GM19452 (cell line): ENCODE results near the gene KRT86.
"Not testable (repeated sequence)": the region's sequence is repeated elsewhere in the genome, so short reads cannot be mapped to it uniquely, and the experiment has no call there.

Source experiments
- ATAC-seq: cut with Tn5 transposase; IDR thresholded peaks from one replicate; pipeline ENCODE4 v1.9.1; 2021; ENCODE audit not compliant: unreplicated experiment

The KRT86 gene

GRCh38 chr12:52290483-52291134 is 16.2 kb downstream of the KRT86 start:
- ATAC-seq = not testable (repeated sequence)

- no peak for ATAC-seq
These were observed 17.0 kb downstream of the KRT86 start, which contains the start of gene KRT81 for GRCh38 chr12:52291267-52291935. TSS of gene KRT81 (minus strand) at chr12:52291534. CDS start at chr12:52291465, 69 bp downstream.

GRCh38 chr12:52293926-52294325 is 19.5 kb downstream of the KRT86 start:
- ATAC-seq = no peak

GRCh38 chr12:52294803-52295202 is 20.4 kb downstream of the KRT86 start:
- no peak for ATAC-seq

- ATAC-seq = no peak
These were observed 21.2 kb downstream of the KRT86 start for GRCh38 chr12:52295663-52296062.

GRCh38 chr12:52296572-52297215 is 22.2 kb downstream of the KRT86 start:
- no peak for ATAC-seq

- ATAC-seq = no peak
These were observed 24.3 kb downstream of the KRT86 start for GRCh38 chr12:52298677-52299190.

- no peak for ATAC-seq
These were observed 26.6 kb downstream of the KRT86 start for GRCh38 chr12:52300796-52301691.

- not testable (repeated sequence) for ATAC-seq
These were observed 27.3 kb downstream of the KRT86 start for GRCh38 chr12:52301721-52302120.

GRCh38 chr12:52302242-52302914 is 27.9 kb downstream of the KRT86 start:
- not testable (repeated sequence) for ATAC-seq

- ATAC-seq = peak; percentile 90
These were observed 30.5 kb downstream of the KRT86 start for GRCh38 chr12:52304941-52305411.

- no peak for ATAC-seq
These were observed 31.7 kb downstream of the KRT86 start for GRCh38 chr12:52305921-52306705.

- ATAC-seq = no peak
These were observed 32.3 kb downstream of the KRT86 start for GRCh38 chr12:52306731-52307130.

- no peak for ATAC-seq
These were observed 33.7 kb downstream of the KRT86 start for GRCh38 chr12:52307836-52308805.

GRCh38 chr12:52308806-52309425 is 34.5 kb downstream of the KRT86 start:
- ATAC-seq = no peak

GRCh38 chr12:52310622-52311284 is 36.3 kb downstream of the KRT86 start:
- ATAC-seq = no peak

GRCh38 chr12:52311285-52311648 is 36.8 kb downstream of the KRT86 start:
- no peak for ATAC-seq
